GM23338 (cell line): ENCODE data around the gene ARSB. TPM values are rescaled to one million over a fixed set of nuclear protein-coding genes. Genes with fewer than 3 reads are reported as not detected.

Experiments used
- ATAC-seq: fragments of 200-7000 bp; cut with Tn5 transposase; 3 replicates; pipeline ENCODE4 v1.9.1; 2020
- DNase-seq: peaks from one replicate; pipeline ENCODE4 v3.0.0-alpha.2; 2015; ENCODE audit warnings: low spot score
- H2AFZ ChIP-seq: fragments of 200-600 bp; sonication (generic); 2 replicates; pipeline ENCODE4 v1.8.0; 2016; ENCODE audit warnings: antibody characterized with exemption, mild to moderate bottlenecking, moderate library complexity
- H3F3A ChIP-seq: fragments of 200-600 bp; sonication (generic); replicated peaks from 2 replicates; pipeline ENCODE4 v1.8.0; 2017; ENCODE audit warnings: antibody characterized with exemption, mixed run types, low read depth
- H3K27ac ChIP-seq: fragments of 200-600 bp; sonication (generic); 2 replicates; pipeline ENCODE4 v1.6.1; 2016; ENCODE audit warnings: low read depth
- H3K27me3 ChIP-seq: fragments of 200-600 bp; sonication (generic); 2 replicates; pipeline ENCODE4 v1.8.0; 2016; ENCODE audit warnings: mild to moderate bottlenecking, mixed run types, moderate library complexity; ENCODE audit not compliant: insufficient read depth
- H3K36me3 ChIP-seq: fragments of 200-600 bp; sonication (generic); 2 replicates; pipeline ENCODE4 v1.8.0; 2016; ENCODE audit warnings: mild to moderate bottlenecking; ENCODE audit not compliant: insufficient read depth
- H3K4me1 ChIP-seq: fragments of 200-600 bp; sonication (generic); 2 replicates; pipeline ENCODE4 v1.8.0; 2016; ENCODE audit warnings: mild to moderate bottlenecking, moderate library complexity; ENCODE audit not compliant: insufficient read depth
- H3K4me2 ChIP-seq: fragments of 200-600 bp; sonication (generic); 2 replicates; pipeline ENCODE4 v1.7.1; 2017; ENCODE audit warnings: mixed run types
- H3K4me3 ChIP-seq: fragments of 200-600 bp; sonication (generic); 2 replicates; pipeline ENCODE4 v1.6.1; 2016; ENCODE audit warnings: mixed run types
- H3K79me2 ChIP-seq: fragments of 200-600 bp; sonication (generic); replicated peaks from 2 replicates; pipeline ENCODE4 v1.8.0; 2017; ENCODE audit warnings: mild to moderate bottlenecking; ENCODE audit not compliant: insufficient read depth
- H3K9me2 ChIP-seq: fragments of 200-600 bp; sonication (generic); 2 replicates; pipeline ENCODE4 v1.8.0; 2017; ENCODE audit not compliant: insufficient read depth
- H4K20me1 ChIP-seq: fragments of 200-600 bp; sonication (generic); replicated peaks from 2 replicates; pipeline ENCODE4 v1.8.0; 2017; ENCODE audit warnings: mild to moderate bottlenecking; ENCODE audit not compliant: insufficient read depth
- H3K27ac Mint-ChIP-seq: 2 replicates; pipeline ENCODE4 v1.8.0; 2020; ENCODE audit warnings: inconsistent platforms, mild to moderate bottlenecking, moderate library complexity, mixed read lengths
- H3K27me3 Mint-ChIP-seq: 3 replicates; pipeline ENCODE4 v1.8.0; 2022; ENCODE audit warnings: low read depth, mild to moderate bottlenecking, moderate library complexity, mixed read lengths, inconsistent platforms; ENCODE audit not compliant: insufficient read depth, poor library complexity
- H3K36me3 Mint-ChIP-seq: 3 replicates; pipeline ENCODE4 v1.8.0; 2021; ENCODE audit warnings: low read depth, mild to moderate bottlenecking, inconsistent platforms, moderate library complexity, mixed read lengths
- H3K4me1 Mint-ChIP-seq: 3 replicates; pipeline ENCODE4 v1.8.0; 2020; ENCODE audit warnings: mild to moderate bottlenecking, inconsistent platforms, mixed read lengths
- H3K4me3 Mint-ChIP-seq: 3 replicates; pipeline ENCODE4 v1.8.0; 2021; ENCODE audit warnings: moderate library complexity, mild to moderate bottlenecking, inconsistent platforms, mixed read lengths
- H3K9me3 Mint-ChIP-seq: 3 replicates; pipeline ENCODE4 v1.8.0; 2020; ENCODE audit warnings: moderate library complexity, mild to moderate bottlenecking, inconsistent platforms, mixed read lengths
- CREB1 ChIP-seq: fragments of 250-450 bp; sonication (Bioruptor Pico); IDR thresholded peaks from 2 replicates; pipeline ENCODE4 v1.5.0; 2020; ENCODE audit warnings: low read depth, mild to moderate bottlenecking, moderate library complexity
- EZH2 ChIP-seq: fragments of 200-600 bp; sonication (generic); IDR thresholded peaks from one replicate; pipeline ENCODE4 v1.8.0; 2017; ENCODE audit warnings: antibody characterized with exemption, mild to moderate bottlenecking, low read depth; ENCODE audit not compliant: unreplicated experiment
- EZH2phosphoT487 ChIP-seq: fragments of 200-600 bp; sonication (generic); IDR thresholded peaks from one replicate; pipeline ENCODE4 v1.8.1; 2018; ENCODE audit warnings: antibody characterized with exemption; ENCODE audit not compliant: unreplicated experiment
- JUNB ChIP-seq: IDR thresholded peaks from one replicate; pipeline ENCODE4 v1.6.1; 2016; ENCODE audit warnings: antibody characterized with exemption; ENCODE audit not compliant: unreplicated experiment
- NANOG ChIP-seq: IDR thresholded peaks from 2 replicates; pipeline ENCODE4 v1.6.1; 2016; ENCODE audit warnings: antibody characterized with exemption, borderline replicate concordance
- POLR2AphosphoS5 ChIP-seq: IDR thresholded peaks from 2 replicates; pipeline ENCODE4 v1.6.1; 2016; ENCODE audit warnings: antibody characterized with exemption, low read depth
- STAT1 ChIP-seq: IDR thresholded peaks from one replicate; pipeline ENCODE4 v1.6.1; 2016; ENCODE audit warnings: antibody characterized with exemption; ENCODE audit not compliant: unreplicated experiment
- ZNF114 ChIP-seq: fragments of 250-450 bp; sonication (Bioruptor Pico); IDR thresholded peaks from 2 replicates; pipeline ENCODE4 v1.5.0; 2020; ENCODE audit warnings: mild to moderate bottlenecking, moderate library complexity
- ZNF331 ChIP-seq: fragments of 250-450 bp; sonication (Bioruptor Pico); IDR thresholded peaks from 2 replicates; pipeline ENCODE4 v1.5.0; 2020; ENCODE audit warnings: low read depth, mild to moderate bottlenecking, moderate library complexity
- polyA plus RNA-seq: library from polyadenylated mRNA; unstranded; fragments of >200 nt; fragmentation: Nextera tagmentation; extraction: Ambion mirVana; gene quantifications from 2 replicates; pipeline ENCODE4 v1.2.1, GENCODE V29; 2016
- total RNA-seq: library from RNA; depleted of rRNA; stranded (reverse); fragments of >200 nt; shearing (Covaris generic); gene quantifications from 2 replicates; pipeline ENCODE4 v1.2.3, GENCODE V29; 2014
- TF ChIP-seq, protein P1 (sequence below): IDR thresholded peaks from one replicate; pipeline ENCODE4 v1.6.1; 2018; ENCODE audit warnings: antibody characterized with exemption; ENCODE audit not compliant: unreplicated experiment
- TF ChIP-seq, protein P2 (sequence below), 2 experiments: fragments of 200-600 bp in 1 of 2; sonication (generic) in 1 of 2; conservative IDR thresholded peaks; 2 replicates each; pipeline versions ENCODE4 v1.5.1 to v1.6.1; 2016 to 2017; ENCODE audit warnings: antibody characterized with exemption in 2 of 2, low read depth in 2 of 2, mild to moderate bottlenecking in 2 of 2, moderate library complexity in 1 of 2
- TF ChIP-seq, protein P3 (sequence below): IDR thresholded peaks from 2 replicates; pipeline ENCODE4 v1.6.1; 2016; ENCODE audit warnings: antibody characterized with exemption

The ARSB gene
- total and polyA plus RNA-seq, 2 experiments from 2014 or later, result 7.4 to 24.6 TPM

DNA sequence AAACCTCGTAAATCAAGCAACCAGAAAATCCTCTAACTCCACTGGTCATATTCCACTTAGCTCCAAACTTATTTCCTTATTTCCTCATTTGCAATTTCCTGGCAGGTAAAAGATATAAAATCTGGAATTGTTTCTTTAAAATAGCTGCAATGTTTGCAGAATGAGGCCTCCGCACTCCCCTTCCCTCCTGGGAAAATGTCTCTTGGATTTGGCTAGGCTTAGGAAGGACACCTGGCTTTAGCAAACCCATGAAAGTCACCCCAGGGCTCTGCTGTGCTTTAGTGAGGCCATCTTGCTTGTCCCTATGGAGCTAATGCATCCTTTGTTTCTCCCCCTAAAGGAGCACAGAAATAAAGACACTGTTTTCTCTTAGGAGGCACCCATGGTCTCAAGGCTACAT, 10.5 kb downstream of the ARSB start (continued):
- TF ChIP-seq, protein P1, sequence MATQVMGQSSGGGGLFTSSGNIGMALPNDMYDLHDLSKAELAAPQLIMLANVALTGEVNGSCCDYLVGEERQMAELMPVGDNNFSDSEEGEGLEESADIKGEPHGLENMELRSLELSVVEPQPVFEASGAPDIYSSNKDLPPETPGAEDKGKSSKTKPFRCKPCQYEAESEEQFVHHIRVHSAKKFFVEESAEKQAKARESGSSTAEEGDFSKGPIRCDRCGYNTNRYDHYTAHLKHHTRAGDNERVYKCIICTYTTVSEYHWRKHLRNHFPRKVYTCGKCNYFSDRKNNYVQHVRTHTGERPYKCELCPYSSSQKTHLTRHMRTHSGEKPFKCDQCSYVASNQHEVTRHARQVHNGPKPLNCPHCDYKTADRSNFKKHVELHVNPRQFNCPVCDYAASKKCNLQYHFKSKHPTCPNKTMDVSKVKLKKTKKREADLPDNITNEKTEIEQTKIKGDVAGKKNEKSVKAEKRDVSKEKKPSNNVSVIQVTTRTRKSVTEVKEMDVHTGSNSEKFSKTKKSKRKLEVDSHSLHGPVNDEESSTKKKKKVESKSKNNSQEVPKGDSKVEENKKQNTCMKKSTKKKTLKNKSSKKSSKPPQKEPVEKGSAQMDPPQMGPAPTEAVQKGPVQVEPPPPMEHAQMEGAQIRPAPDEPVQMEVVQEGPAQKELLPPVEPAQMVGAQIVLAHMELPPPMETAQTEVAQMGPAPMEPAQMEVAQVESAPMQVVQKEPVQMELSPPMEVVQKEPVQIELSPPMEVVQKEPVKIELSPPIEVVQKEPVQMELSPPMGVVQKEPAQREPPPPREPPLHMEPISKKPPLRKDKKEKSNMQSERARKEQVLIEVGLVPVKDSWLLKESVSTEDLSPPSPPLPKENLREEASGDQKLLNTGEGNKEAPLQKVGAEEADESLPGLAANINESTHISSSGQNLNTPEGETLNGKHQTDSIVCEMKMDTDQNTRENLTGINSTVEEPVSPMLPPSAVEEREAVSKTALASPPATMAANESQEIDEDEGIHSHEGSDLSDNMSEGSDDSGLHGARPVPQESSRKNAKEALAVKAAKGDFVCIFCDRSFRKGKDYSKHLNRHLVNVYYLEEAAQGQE, result no peak
- TF ChIP-seq JUNB, result no peak
- no peak for TF ChIP-seq ZNF114 (CRISPR knock-in tag)
- TF ChIP-seq EZH2phosphoT487, result no peak
- no peak for TF ChIP-seq STAT1
- TF ChIP-seq NANOG, result no peak

DNA sequence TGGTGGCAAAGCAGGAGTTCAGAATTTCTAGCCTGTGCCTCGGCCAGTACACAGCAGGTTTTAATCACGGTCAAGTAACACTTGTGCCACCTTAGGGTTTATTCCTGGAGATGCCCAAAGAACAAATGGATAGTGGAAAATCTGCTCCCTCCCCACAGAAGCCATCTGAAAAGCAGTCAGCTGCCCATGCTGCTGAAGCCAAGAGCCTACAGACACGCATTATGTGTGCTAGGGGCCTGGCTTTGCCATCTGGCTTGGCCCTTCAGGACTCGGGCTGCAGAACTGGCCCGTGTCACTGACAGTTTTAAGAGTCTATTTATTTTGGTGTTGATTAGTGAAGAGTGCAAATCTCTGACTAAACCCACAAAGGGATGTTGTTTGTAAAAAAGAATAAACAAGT, 11.1 kb downstream of the ARSB start:
- H3K27me3 ChIP-seq, result no peaks in the 10 kb centered on the region
- no peaks in the 10 kb centered on the region for H3K9me2 ChIP-seq
- no peaks in the 10 kb centered on the region for H3K36me3 ChIP-seq
- H3K4me2 ChIP-seq, result no peak overlapping the region
- H4K20me1 ChIP-seq, result no peaks in the 10 kb centered on the region
- Mint-ChIP-seq H3K27me3 (peaks cover 5% of the 10 kb centered on the region), H3K4me3 (no peak overlapping the region), H3K4me1 (peaks cover 25% of the 10 kb centered on the region), H3K36me3 (no peaks in the 10 kb centered on the region), H3K27ac (0 out of 2 replicates have a peak overlapping the region, but pooled peaks have one; percentile 24), H3K9me3 (no peaks in the 10 kb centered on the region; the same call in 2 of the 3 replicates)
- no peak for DNase-seq
- ATAC-seq, result no peak
- H3K4me3 ChIP-seq, result no peak overlapping the region
- no peak overlapping the region for H2AFZ ChIP-seq
- H3K79me2 ChIP-seq, result peaks cover 18% of the 10 kb centered on the region
- H3F3A ChIP-seq, result no peaks in the 10 kb centered on the region
- no peak for TF ChIP-seq POLR2AphosphoS5
- no peak for TF ChIP-seq CREB1 (CRISPR knock-in tag)
- TF ChIP-seq EZH2, result no peak
- TF ChIP-seq, protein P1, result no peak
- TF ChIP-seq, protein P2, sequence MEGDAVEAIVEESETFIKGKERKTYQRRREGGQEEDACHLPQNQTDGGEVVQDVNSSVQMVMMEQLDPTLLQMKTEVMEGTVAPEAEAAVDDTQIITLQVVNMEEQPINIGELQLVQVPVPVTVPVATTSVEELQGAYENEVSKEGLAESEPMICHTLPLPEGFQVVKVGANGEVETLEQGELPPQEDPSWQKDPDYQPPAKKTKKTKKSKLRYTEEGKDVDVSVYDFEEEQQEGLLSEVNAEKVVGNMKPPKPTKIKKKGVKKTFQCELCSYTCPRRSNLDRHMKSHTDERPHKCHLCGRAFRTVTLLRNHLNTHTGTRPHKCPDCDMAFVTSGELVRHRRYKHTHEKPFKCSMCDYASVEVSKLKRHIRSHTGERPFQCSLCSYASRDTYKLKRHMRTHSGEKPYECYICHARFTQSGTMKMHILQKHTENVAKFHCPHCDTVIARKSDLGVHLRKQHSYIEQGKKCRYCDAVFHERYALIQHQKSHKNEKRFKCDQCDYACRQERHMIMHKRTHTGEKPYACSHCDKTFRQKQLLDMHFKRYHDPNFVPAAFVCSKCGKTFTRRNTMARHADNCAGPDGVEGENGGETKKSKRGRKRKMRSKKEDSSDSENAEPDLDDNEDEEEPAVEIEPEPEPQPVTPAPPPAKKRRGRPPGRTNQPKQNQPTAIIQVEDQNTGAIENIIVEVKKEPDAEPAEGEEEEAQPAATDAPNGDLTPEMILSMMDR (conservative IDR thresholded peaks at IDR 0.05; ENCODE audit: low read depth in 2 of 2), result no peak
- TF ChIP-seq, protein P3, sequence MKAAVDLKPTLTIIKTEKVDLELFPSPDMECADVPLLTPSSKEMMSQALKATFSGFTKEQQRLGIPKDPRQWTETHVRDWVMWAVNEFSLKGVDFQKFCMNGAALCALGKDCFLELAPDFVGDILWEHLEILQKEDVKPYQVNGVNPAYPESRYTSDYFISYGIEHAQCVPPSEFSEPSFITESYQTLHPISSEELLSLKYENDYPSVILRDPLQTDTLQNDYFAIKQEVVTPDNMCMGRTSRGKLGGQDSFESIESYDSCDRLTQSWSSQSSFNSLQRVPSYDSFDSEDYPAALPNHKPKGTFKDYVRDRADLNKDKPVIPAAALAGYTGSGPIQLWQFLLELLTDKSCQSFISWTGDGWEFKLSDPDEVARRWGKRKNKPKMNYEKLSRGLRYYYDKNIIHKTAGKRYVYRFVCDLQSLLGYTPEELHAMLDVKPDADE, result no peak
- TF ChIP-seq EZH2phosphoT487, result no peak
- TF ChIP-seq JUNB, result no peak
- TF ChIP-seq ZNF331 (CRISPR knock-in tag), result no peak
- 0 out of 2 replicates have a peak, but pooled peaks cover 8% of the 10 kb centered on the region for H3K4me1 ChIP-seq
- no peak overlapping the region for H3K27ac ChIP-seq
